Adrenal gland (tissue), 5 donors: ENCODE results near the gene SLC29A1.

ENCODE experiments used
- CTCF ChIP-seq, 6 experiments: fragments of 450-650 bp in 4 of 6; fragments of 200-600 bp in 2 of 6; sonication (generic) in 1 of 6; IDR thresholded peaks; 1 replicate in 5 of 6; 2 replicates in 1 of 6; pipeline versions ENCODE4 v1.5.1 to v1.8.0; 2016 to 2021; ENCODE audit warnings: antibody characterized with exemption in 6 of 6, mild to moderate bottlenecking in 2 of 6, moderate library complexity in 1 of 6
- POLR2A ChIP-seq, 2 donors: fragments of 450-650 bp; IDR thresholded peaks; one replicate each; pipeline ENCODE4 v1.6.1; 2017; ENCODE audit warnings: antibody characterized with exemption in 2 of 2, mild to moderate bottlenecking in 2 of 2, moderate library complexity in 1 of 2
- donor health status: DM: no; HTN: no; CAD: no.

GRCh38 chr6:44250718-44251123, 27.3 kb downstream of the SLC29A1 start:
- no peak for TF ChIP-seq CTCF (IDR thresholded peaks at IDR 0.05)
- no peak for TF ChIP-seq POLR2A (IDR thresholded peaks at IDR 0.05)
